Smooth muscle cell (in vitro differentiated cells): Measurements from ENCODE around the gene ATP6V0E1. TPM values are rescaled to one million over a fixed set of nuclear protein-coding genes. Genes with fewer than 3 reads are reported as not detected.

Experiments used
- DNase-seq: peaks from one replicate; lab custom pipeline; 2025; ENCODE audit not compliant: unreplicated experiment; lab: John Stamatoyannopoulos, UW
- H2AFZ ChIP-seq: fragments of 200-600 bp; sonication (generic); 2 replicates; pipeline ENCODE4 v1.6.0; 2016; ENCODE audit warnings: antibody characterized with exemption, low read depth, mild to moderate bottlenecking
- H3F3A ChIP-seq: fragments of 200-600 bp; sonication (generic); 2 replicates; pipeline ENCODE4 v1.6.0; 2017; ENCODE audit warnings: antibody characterized with exemption, low read depth
- H3K27ac ChIP-seq: fragments of 200-600 bp; sonication (generic); 2 replicates; pipeline ENCODE4 v1.5.1; 2016; ENCODE audit warnings: low read depth, mild to moderate bottlenecking
- H3K27me3 ChIP-seq: fragments of 200-600 bp; sonication (generic); 2 replicates; pipeline ENCODE4 v1.6.1; 2016; ENCODE audit warnings: low read depth, mild to moderate bottlenecking
- H3K36me3 ChIP-seq: fragments of 200-600 bp; sonication (generic); 2 replicates; pipeline ENCODE4 v1.5.1; 2016; ENCODE audit warnings: low read depth
- H3K4me1 ChIP-seq: fragments of 200-600 bp; sonication (generic); 2 replicates; pipeline ENCODE4 v1.5.1; 2016; ENCODE audit warnings: low read depth
- H3K4me2 ChIP-seq: fragments of 200-600 bp; sonication (generic); 2 replicates; pipeline ENCODE4 v1.6.0; 2016; ENCODE audit warnings: mild to moderate bottlenecking
- H3K4me3 ChIP-seq: fragments of 200-600 bp; sonication (generic); 2 replicates; pipeline ENCODE4 v1.5.1; 2016; ENCODE audit warnings: mild to moderate bottlenecking
- H3K79me2 ChIP-seq: fragments of 200-600 bp; sonication (generic); 2 replicates; pipeline ENCODE4 v1.6.0; 2016; ENCODE audit warnings: low read depth, mild to moderate bottlenecking
- H3K9ac ChIP-seq: fragments of 200-600 bp; sonication (generic); 2 replicates; pipeline ENCODE4 v1.6.0; 2016; ENCODE audit warnings: low read depth
- H3K9me3 ChIP-seq: fragments of 200-600 bp; sonication (generic); replicated peaks from 2 replicates; pipeline ENCODE4 v1.5.1; 2016; ENCODE audit warnings: low read depth
- H4K20me1 ChIP-seq: fragments of 200-600 bp; sonication (generic); 2 replicates; pipeline ENCODE4 v1.6.0; 2016; ENCODE audit warnings: low read depth
- WGBS: methylation state at CpG from one replicate; pipeline ENCODE4 v1.1.7; 2016; ENCODE audit warnings: low lambda C conversion rate; 5-methylcytosine and 5-hydroxymethylcytosine counted together
- polyA plus RNA-seq: library from polyadenylated mRNA; unstranded; fragments of >200 nt; fragmentation: Nextera tagmentation; extraction: Ambion mirVana; gene quantifications from 2 replicates; pipeline ENCODE4 v1.2.1, GENCODE V29; 2016
- total RNA-seq: library from RNA; depleted of rRNA; stranded (reverse); fragments of >200 nt; gene quantifications from 2 replicates; pipeline ENCODE4 v1.2.3, GENCODE V29; 2014
- TF ChIP-seq, protein P1 (sequence below): fragments of 200-600 bp; sonication (generic); IDR thresholded peaks from 2 replicates; pipeline ENCODE4 v1.5.1; 2017; ENCODE audit warnings: borderline replicate concordance, mild to moderate bottlenecking, antibody characterized with exemption; ENCODE audit not compliant: insufficient read depth, poor library complexity, severe bottlenecking

ATP6V0E1 gene
- total and polyA plus RNA-seq, 2 experiments from 2014 or later: 247 to 431 TPM

- no peak overlapping the region for H2AFZ ChIP-seq
- H3K9me3 ChIP-seq: no peaks in the 10 kb centered on the region
- 92% methylated on average over 11 of the region's 11 CpGs for WGBS
- no peaks in the 10 kb centered on the region for H3K27me3 ChIP-seq
- H3K9ac ChIP-seq: no peak overlapping the region
- no peaks in the 10 kb centered on the region for H3K36me3 ChIP-seq
- no peak overlapping the region for H3K4me3 ChIP-seq
- no peaks in the 10 kb centered on the region for H3K4me1 ChIP-seq
- no peaks in the 10 kb centered on the region for H4K20me1 ChIP-seq
- TF ChIP-seq, protein P1, sequence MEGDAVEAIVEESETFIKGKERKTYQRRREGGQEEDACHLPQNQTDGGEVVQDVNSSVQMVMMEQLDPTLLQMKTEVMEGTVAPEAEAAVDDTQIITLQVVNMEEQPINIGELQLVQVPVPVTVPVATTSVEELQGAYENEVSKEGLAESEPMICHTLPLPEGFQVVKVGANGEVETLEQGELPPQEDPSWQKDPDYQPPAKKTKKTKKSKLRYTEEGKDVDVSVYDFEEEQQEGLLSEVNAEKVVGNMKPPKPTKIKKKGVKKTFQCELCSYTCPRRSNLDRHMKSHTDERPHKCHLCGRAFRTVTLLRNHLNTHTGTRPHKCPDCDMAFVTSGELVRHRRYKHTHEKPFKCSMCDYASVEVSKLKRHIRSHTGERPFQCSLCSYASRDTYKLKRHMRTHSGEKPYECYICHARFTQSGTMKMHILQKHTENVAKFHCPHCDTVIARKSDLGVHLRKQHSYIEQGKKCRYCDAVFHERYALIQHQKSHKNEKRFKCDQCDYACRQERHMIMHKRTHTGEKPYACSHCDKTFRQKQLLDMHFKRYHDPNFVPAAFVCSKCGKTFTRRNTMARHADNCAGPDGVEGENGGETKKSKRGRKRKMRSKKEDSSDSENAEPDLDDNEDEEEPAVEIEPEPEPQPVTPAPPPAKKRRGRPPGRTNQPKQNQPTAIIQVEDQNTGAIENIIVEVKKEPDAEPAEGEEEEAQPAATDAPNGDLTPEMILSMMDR: no peak
- peaks cover 11% of the 10 kb centered on the region for H3F3A ChIP-seq
- H3K27ac ChIP-seq: no peak overlapping the region
- no peaks in the 10 kb centered on the region for H3K79me2 ChIP-seq
- no peak for DNase-seq
- peak overlapping the region; percentile 13 for H3K4me2 ChIP-seq
Measured at GRCh38 chr5:172951371-172952033, 32.1 kb upstream of the ATP6V0E1 start.

- Histone ChIP-seq H3K27me3 (no peaks in the 10 kb centered on the region), H3K79me2 (no peaks in the 10 kb centered on the region), H3K9ac (no peak overlapping the region), H3F3A (peaks cover 12% of the 10 kb centered on the region), H3K4me1 (no peaks in the 10 kb centered on the region), H4K20me1 (no peaks in the 10 kb centered on the region), H3K36me3 (no peaks in the 10 kb centered on the region), H3K4me3 (no peak overlapping the region), H3K9me3 (no peaks in the 10 kb centered on the region), H2AFZ (no peak overlapping the region), H3K4me2 (peak overlapping the region; percentile 13), H3K27ac (no peak overlapping the region)
- DNase-seq: no peak
- 80% methylated on average over 4 of the region's 4 CpGs for WGBS
- TF ChIP-seq, protein P1: no peak
Measured at GRCh38 chr5:172952034-172952511, 31.5 kb upstream of the ATP6V0E1 start.

GRCh38 chr5:172953776-172954675 is 29.5 kb upstream of the ATP6V0E1 start:
- 80% methylated on average over 13 of the region's 15 CpGs for WGBS
- Histone ChIP-seq H3K79me2 (no peaks in the 10 kb centered on the region), H3K36me3 (no peaks in the 10 kb centered on the region), H3K4me1 (no peaks in the 10 kb centered on the region), H3F3A (peaks cover 19% of the 10 kb centered on the region), H3K4me3 (no peak overlapping the region), H3K27me3 (no peaks in the 10 kb centered on the region), H3K9me3 (no peaks in the 10 kb centered on the region), H3K4me2 (no peak overlapping the region), H3K27ac (peak overlapping the region; percentile 60), H2AFZ (no peak overlapping the region), H3K9ac (no peak overlapping the region), H4K20me1 (no peaks in the 10 kb centered on the region)
- no peak for DNase-seq
- TF ChIP-seq, protein P1: no peak
